T-helper 1 cell treated with Interleukin-12 subunit alpha and Interleukin-12 subunit beta and Interleukin-4 antibody, amounts not matched to agents 30 μg/mL and 1 μg/mL, for 36 hours (primary cell): ENCODE data around the gene CASP4.

Source experiments
- H3K27ac Mint-ChIP-seq: one replicate; pipeline ENCODE4 v1.8.0; 2021; ENCODE audit warnings: mild to moderate bottlenecking, mixed read lengths
- H3K27me3 Mint-ChIP-seq: one replicate; pipeline ENCODE4 v1.8.0; 2021; ENCODE audit warnings: low read depth, mixed read lengths
- H3K36me3 Mint-ChIP-seq: one replicate; pipeline ENCODE4 v1.8.0; 2021; ENCODE audit warnings: low read depth, mixed read lengths
- H3K4me1 Mint-ChIP-seq: one replicate; pipeline ENCODE4 v1.8.0; 2021; ENCODE audit warnings: low read depth, mixed read lengths
- H3K4me3 Mint-ChIP-seq: one replicate; pipeline ENCODE4 v1.8.0; 2021; ENCODE audit warnings: mild to moderate bottlenecking, moderate library complexity, mixed read lengths
- H3K9me3 Mint-ChIP-seq: one replicate; pipeline ENCODE4 v1.8.0; 2021; ENCODE audit warnings: mixed read lengths

Gene CASP4

GRCh38 chr11:104926771-104927611 lies 41.4 kb downstream of the CASP4 start:
- Mint-ChIP-seq H3K27me3 (peaks cover 23% of the 10 kb centered on the region), H3K4me3 (no peak overlapping the region), H3K36me3 (peaks cover 32% of the 10 kb centered on the region), H3K9me3 (peaks cover 56% of the 10 kb centered on the region), H3K4me1 (no peaks in the 10 kb centered on the region), H3K27ac (no peak overlapping the region)

DNA sequence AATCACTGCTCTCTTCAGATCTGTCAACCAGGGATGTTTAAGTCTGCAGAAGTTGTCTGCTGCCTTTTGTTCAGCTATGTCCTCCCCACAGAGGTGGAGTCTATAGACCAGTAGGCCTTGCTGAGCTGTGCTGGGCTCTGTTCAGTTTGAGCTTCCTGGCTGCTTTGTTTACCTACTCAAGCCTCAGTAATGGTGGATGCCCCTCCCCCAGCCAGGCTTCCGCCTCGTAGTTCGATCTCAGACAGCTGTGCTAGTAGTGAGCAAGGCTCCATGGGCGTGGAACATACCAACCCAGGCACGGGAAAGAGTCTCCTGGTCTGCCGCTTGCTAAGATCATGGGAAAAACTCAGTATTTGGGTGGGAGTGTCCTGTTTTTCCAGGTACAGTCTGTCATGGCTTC lies 42.5 kb downstream of the CASP4 start:
- Mint-ChIP-seq H3K9me3 (peaks cover 45% of the 10 kb centered on the region), H3K36me3 (peaks cover 26% of the 10 kb centered on the region), H3K27ac (no peak overlapping the region), H3K27me3 (peaks cover 16% of the 10 kb centered on the region), H3K4me3 (no peak overlapping the region), H3K4me1 (no peaks in the 10 kb centered on the region)

DNA sequence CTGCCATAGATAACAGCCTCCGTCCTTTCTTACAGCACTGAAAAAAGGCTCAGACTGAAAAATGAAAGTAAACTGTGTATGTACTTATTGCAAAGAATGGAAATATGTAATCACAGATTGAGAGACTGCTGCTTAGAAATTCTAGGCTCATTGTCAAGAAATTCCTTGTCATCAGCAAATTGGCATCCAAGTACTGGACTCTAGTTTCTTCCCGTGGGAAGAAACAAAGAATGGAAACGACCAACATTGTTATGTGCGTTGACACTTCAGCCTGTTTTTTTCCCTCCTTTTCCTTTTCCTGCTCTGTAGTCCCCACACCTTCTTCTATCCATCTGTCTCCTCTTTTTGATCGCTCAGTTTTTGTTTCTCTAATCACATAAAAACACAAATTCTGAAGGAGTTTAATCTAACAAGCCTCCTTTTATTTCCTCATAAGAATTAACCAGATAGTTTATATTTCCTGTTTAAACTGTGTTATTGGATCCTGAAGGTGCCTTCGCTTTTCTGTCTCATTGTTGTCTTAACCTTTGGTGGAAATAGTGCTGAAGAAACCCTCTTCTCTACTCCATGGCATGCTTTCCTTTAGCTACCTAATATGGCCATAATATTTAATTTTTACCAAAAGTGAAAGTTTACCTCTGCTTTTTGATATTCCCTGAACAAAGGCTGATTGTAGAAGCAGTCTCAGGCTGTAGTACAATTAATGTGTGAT lies 50.1 kb downstream of the CASP4 start:
- Mint-ChIP-seq H3K27ac (peak overlapping the region; percentile 75), H3K4me3 (peak overlapping the region; percentile 89), H3K27me3 (peaks cover 3% of the 10 kb centered on the region), H3K4me1 (peaks cover 27% of the 10 kb centered on the region), H3K9me3 (peaks cover 4% of the 10 kb centered on the region), H3K36me3 (no peaks in the 10 kb centered on the region)

GRCh38 chr11:104917271-104918112 lies 50.9 kb downstream of the CASP4 start:
- H3K4me3 Mint-ChIP-seq: peak overlapping the region; percentile 89
- H3K36me3 Mint-ChIP-seq: no peaks in the 10 kb centered on the region
- H3K27me3 Mint-ChIP-seq: no peaks in the 10 kb centered on the region
- H3K27ac Mint-ChIP-seq: peak overlapping the region; percentile 55
- H3K4me1 Mint-ChIP-seq: peaks cover 27% of the 10 kb centered on the region
- no peaks in the 10 kb centered on the region for H3K9me3 Mint-ChIP-seq

- Mint-ChIP-seq H3K4me3 (peak overlapping the region; percentile 72), H3K9me3 (no peaks in the 10 kb centered on the region), H3K27me3 (no peaks in the 10 kb centered on the region), H3K36me3 (no peaks in the 10 kb centered on the region), H3K4me1 (peaks cover 27% of the 10 kb centered on the region), H3K27ac (peak overlapping the region; percentile 52)
Observed at GRCh38 chr11:104916442-104916841, 51.9 kb downstream of the CASP4 start.

- Mint-ChIP-seq H3K9me3 (no peaks in the 10 kb centered on the region), H3K4me3 (no peak overlapping the region), H3K4me1 (peaks cover 15% of the 10 kb centered on the region)
Observed at GRCh38 chr11:104912102-104912501, 56.3 kb downstream of the CASP4 start.

DNA sequence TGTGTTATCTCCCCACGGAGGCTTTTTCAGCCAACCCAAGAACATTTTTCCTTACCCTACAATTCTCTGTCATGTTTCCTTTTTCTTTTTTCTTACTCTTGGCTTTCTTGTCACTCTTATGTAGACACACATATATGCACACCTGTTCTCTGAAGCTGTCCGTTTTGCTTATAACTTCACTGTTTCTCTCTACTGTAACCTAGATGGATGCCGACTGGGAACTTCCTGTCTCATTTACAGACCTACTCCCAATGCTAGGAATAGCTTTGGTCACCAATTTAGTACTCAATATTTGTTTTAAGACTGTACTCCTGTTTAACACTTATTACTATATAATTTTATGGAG lies 60.2 kb downstream of the CASP4 start:
- Mint-ChIP-seq H3K4me3 (no peak overlapping the region), H3K4me1 (peaks cover 8% of the 10 kb centered on the region), H3K36me3 (peaks cover 19% of the 10 kb centered on the region), H3K9me3 (no peaks in the 10 kb centered on the region), H3K27ac (peak overlapping the region; percentile 22), H3K27me3 (no peaks in the 10 kb centered on the region)

More at GRCh38 chr11:104912102-104912501, 56.3 kb downstream of the CASP4 start:
- H3K27me3 Mint-ChIP-seq: no peaks in the 10 kb centered on the region
- H3K27ac Mint-ChIP-seq: no peak overlapping the region
- H3K36me3 Mint-ChIP-seq: peaks cover 4% of the 10 kb centered on the region

GRCh38 chr11:104907521-104908185 lies 60.7 kb downstream of the CASP4 start:
- H3K4me1 Mint-ChIP-seq: peaks cover 8% of the 10 kb centered on the region
- H3K9me3 Mint-ChIP-seq: no peaks in the 10 kb centered on the region
- H3K4me3 Mint-ChIP-seq: no peak overlapping the region
- no peaks in the 10 kb centered on the region for H3K27me3 Mint-ChIP-seq
- peak overlapping the region; percentile 22 for H3K27ac Mint-ChIP-seq
- peaks cover 19% of the 10 kb centered on the region for H3K36me3 Mint-ChIP-seq

DNA sequence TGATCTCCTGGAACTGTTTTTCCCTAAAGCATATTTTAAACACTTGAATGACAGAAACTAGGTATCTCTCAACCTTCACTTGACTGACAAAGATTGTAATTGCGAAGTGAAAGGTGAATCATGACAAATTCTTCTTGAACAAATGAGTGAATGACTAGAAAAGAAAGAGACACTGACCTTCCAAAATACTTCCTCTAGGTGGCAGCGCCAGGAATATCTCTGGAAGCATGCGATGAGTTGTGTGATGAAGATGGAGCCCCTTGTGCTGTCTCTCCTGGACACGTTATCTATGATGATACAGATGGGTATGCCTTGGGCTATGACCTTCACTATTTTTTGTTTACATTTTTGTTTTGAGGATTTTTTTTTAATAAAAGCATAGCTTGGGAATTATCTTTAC lies 63.1 kb downstream of the CASP4 start:
- Mint-ChIP-seq H3K9me3 (peaks cover 3% of the 10 kb centered on the region), H3K4me3 (no peak overlapping the region), H3K4me1 (peaks cover 14% of the 10 kb centered on the region), H3K27me3 (no peaks in the 10 kb centered on the region), H3K27ac (no peak overlapping the region), H3K36me3 (peaks cover 23% of the 10 kb centered on the region)

- no peaks in the 10 kb centered on the region for H3K27me3 Mint-ChIP-seq
- H3K4me1 Mint-ChIP-seq: peaks cover 14% of the 10 kb centered on the region
- no peak overlapping the region for H3K27ac Mint-ChIP-seq
- H3K9me3 Mint-ChIP-seq: peaks cover 6% of the 10 kb centered on the region
- peaks cover 8% of the 10 kb centered on the region for H3K36me3 Mint-ChIP-seq
- H3K4me3 Mint-ChIP-seq: no peak overlapping the region
Observed at GRCh38 chr11:104899226-104899625, 69.1 kb downstream of the CASP4 start.

DNA sequence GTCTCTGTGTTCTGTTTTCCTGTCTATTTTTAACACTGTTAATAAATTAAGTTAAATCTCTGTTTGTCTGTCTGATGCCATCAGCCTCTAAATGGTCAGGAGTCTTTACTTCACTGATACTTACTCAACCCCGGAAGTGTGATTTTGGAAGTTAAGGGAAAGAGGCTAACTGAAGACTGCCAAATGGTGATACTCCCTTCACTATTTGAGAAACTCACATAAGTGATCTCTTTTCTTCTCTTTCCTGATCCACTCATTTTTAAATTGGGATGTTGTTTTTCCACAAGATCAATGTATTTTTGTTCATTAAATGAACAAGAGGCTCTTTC lies 69.7 kb downstream of the CASP4 start:
- H3K4me1 Mint-ChIP-seq: peaks cover 14% of the 10 kb centered on the region
- peaks cover 6% of the 10 kb centered on the region for H3K9me3 Mint-ChIP-seq
- H3K27ac Mint-ChIP-seq: no peak overlapping the region
- no peaks in the 10 kb centered on the region for H3K27me3 Mint-ChIP-seq
- no peak overlapping the region for H3K4me3 Mint-ChIP-seq
- H3K36me3 Mint-ChIP-seq: peaks cover 6% of the 10 kb centered on the region

GRCh38 chr11:104897891-104898684 lies 70.3 kb downstream of the CASP4 start, which contains the start of gene CASP12:
CASP12 (minus strand) TSS chr11:104898460.
- Mint-ChIP-seq H3K9me3 (peaks cover 6% of the 10 kb centered on the region), H3K27me3 (no peaks in the 10 kb centered on the region), H3K4me1 (peaks cover 14% of the 10 kb centered on the region), H3K27ac (peak within 1 kb of the TSS; percentile 41), H3K36me3 (peaks cover 5% of the 10 kb centered on the region), H3K4me3 (peak within 1 kb of the TSS; percentile 55)

DNA sequence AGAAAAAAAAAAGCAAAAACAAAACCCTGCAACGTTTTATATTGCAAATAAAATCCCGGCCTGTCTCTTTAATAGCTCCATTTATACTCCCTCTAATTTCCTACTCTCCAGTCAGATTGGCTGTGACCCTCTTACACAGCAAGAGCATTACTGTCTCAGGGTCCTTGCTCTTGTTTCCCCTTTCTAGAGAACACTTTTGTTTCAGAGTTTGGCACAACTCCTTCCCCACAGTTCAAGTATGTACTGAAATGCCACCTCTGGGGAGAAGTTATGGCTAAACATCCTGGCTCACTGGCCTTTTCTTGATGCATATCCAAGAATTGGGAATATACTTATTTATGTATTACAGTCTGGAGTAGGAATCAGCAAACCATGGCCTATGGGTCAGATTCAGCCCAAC lies 72.7 kb downstream of the CASP4 start:
- H3K27ac Mint-ChIP-seq: no peak overlapping the region
- H3K36me3 Mint-ChIP-seq: no peaks in the 10 kb centered on the region
- peaks cover 9% of the 10 kb centered on the region for H3K4me1 Mint-ChIP-seq
- no peaks in the 10 kb centered on the region for H3K27me3 Mint-ChIP-seq
- no peak overlapping the region for H3K4me3 Mint-ChIP-seq
- peaks cover 3% of the 10 kb centered on the region for H3K9me3 Mint-ChIP-seq
